ENCODE data around the gene TRNP1.

The TRNP1 gene

DNA sequence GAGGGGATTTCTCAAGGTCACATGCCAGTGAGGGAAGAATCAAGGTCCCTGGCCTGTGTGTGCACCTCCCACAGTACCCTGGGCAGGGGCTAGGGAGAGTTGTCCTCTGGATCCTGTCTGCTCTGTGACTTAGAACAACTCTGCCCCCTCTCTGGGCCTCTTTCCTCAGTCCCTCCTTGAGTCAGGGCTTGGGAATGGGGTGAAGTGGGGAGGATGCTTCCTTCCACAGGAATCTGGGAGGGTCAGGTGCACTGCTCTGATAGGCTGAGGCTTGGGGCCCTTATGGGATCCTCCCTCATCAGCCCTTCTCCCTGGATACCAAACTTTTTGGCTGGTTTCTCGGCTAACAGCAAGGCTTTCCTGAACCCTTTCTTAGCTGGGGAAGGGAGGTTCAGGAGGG is 2.5 kb downstream of the TRNP1 start:
- Histone ChIP-seq H3K27me3 (ENCODE audit: control insufficient read depth, insufficient read depth, low read length) (peaks cover 5% of the 10 kb centered on the region), H3K4me1 (ENCODE audit: control insufficient read depth, insufficient read depth, low read length) (peaks cover 40% of the 10 kb centered on the region), H3K9ac (ENCODE audit: low read depth, low read length) (no peak overlapping the region), H3K4me3 (ENCODE audit: low read depth, low read length) (peak overlapping the region; percentile 85), H3K9me3 (ENCODE audit: control insufficient read depth, insufficient read depth, low read length) (no peaks in the 10 kb centered on the region), H3K36me3 (ENCODE audit: control insufficient read depth, insufficient read depth, low read length) (peaks cover 6% of the 10 kb centered on the region)

DNA sequence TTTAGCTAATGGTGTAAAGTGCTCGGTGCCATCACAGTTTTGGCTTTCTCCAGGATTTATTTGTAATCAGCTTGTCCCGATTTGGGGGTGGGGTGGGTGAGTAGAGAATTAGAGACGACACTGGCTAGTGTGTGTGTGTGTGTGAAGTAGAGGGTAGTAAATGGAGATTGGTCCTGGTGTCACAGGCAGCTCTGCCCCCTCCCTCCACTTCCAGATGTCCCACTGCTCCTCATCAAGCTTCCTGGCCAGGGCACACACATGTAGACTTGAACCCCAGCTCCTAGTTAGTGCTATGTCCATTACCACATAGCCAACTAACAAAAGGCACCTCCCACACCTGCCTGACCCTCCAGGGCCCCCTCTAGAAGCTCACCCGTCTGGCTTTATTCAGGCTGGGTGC is 3.2 kb downstream of the TRNP1 start:
- Histone ChIP-seq H3K4me1 (ENCODE audit: control insufficient read depth, insufficient read depth, low read length) (peaks cover 39% of the 10 kb centered on the region), H3K9me3 (ENCODE audit: control insufficient read depth, insufficient read depth, low read length) (no peaks in the 10 kb centered on the region), H3K36me3 (ENCODE audit: control insufficient read depth, insufficient read depth, low read length) (peaks cover 6% of the 10 kb centered on the region), H3K27me3 (ENCODE audit: control insufficient read depth, insufficient read depth, low read length) (peaks cover 3% of the 10 kb centered on the region), H3K4me3 (ENCODE audit: low read depth, low read length) (peak overlapping the region; percentile 85), H3K9ac (ENCODE audit: low read depth, low read length) (no peak overlapping the region)

DNA sequence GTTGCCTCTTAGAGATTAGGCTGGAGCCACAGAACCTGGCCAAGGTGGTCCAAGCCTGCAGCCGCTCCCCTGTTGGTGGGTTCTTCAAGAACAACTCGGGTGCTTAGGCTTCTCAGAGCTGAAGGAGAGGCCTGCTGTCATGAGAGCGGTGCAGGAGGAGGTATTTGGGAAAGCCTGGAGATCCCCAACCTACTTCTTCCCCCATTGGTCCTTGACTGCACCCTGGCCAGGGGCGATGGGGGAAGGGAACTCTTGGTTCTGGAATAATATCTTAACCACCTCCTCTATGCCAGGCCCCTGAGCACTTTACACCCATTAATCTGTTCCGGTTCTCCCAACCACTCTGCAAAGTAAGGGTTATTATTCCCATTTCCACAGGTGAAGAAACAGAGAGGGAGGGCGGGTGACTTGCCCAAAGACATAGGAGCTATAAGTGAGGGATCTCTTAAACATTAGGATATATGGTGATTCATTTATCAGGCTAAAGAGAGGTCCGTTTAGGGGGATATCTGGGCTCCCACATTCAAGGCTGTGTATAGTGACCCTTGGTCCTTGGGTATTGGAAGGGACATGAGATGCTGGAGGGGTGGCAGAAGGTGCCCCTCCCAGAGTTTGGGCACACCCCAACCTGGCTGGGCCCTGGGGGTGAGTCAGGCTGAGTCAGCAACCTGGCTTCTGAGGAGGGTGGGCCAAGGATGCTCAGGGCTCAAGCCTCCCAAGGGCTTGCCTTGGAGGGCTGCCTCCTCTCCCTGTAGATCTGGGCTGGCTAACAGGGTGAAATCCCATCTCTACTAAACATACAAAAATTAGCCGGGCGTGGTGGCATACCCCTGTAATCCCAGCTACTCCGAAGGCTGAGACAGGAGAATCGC is 5.2 kb downstream of the TRNP1 start:
- Histone ChIP-seq H3K4me3 (ENCODE audit: low read depth, low read length) (peak overlapping the region; percentile 24), H3K36me3 (ENCODE audit: control insufficient read depth, insufficient read depth, low read length) (peaks cover 8% of the 10 kb centered on the region), H3K9ac (ENCODE audit: low read depth, low read length) (no peak overlapping the region), H3K4me1 (ENCODE audit: control insufficient read depth, insufficient read depth, low read length) (peaks cover 41% of the 10 kb centered on the region), H3K27me3 (ENCODE audit: control insufficient read depth, insufficient read depth, low read length) (no peaks in the 10 kb centered on the region), H3K9me3 (ENCODE audit: control insufficient read depth, insufficient read depth, low read length) (no peaks in the 10 kb centered on the region)

DNA sequence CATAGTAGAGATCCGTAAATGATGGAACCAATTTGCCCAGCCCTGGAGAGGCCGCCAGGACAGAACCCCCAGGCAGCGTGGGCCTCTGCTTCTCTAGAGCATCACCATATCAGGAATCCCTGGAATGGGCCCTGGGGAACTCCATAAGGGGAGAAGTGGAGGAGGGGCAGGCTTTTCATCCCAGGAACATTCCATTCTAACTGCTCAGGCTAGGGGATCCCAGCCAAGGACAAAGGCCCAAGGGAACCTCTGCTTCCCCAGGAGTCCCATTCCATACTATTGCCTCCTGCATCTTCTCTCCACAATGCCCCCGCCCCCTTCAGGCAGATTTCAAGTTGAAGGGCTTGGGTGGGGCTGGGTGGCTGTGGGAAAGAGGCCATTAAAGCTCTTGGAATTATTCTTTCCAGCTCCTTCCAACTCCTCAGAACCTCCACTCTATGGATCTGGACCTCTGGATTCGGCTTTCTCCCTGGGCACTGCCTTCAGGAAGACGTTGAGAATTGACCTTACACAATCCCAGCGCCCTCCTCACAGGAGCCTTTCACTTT is 6.0 kb downstream of the TRNP1 start:
- Histone ChIP-seq H3K27me3 (ENCODE audit: control insufficient read depth, insufficient read depth, low read length) (no peaks in the 10 kb centered on the region), H3K4me1 (ENCODE audit: control insufficient read depth, insufficient read depth, low read length) (peaks cover 43% of the 10 kb centered on the region), H3K36me3 (ENCODE audit: control insufficient read depth, insufficient read depth, low read length) (peaks cover 16% of the 10 kb centered on the region), H3K9me3 (ENCODE audit: control insufficient read depth, insufficient read depth, low read length) (no peaks in the 10 kb centered on the region), H3K4me3 (ENCODE audit: low read depth, low read length) (peak overlapping the region; percentile 24), H3K9ac (ENCODE audit: low read depth, low read length) (peak overlapping the region; percentile 66)

DNA sequence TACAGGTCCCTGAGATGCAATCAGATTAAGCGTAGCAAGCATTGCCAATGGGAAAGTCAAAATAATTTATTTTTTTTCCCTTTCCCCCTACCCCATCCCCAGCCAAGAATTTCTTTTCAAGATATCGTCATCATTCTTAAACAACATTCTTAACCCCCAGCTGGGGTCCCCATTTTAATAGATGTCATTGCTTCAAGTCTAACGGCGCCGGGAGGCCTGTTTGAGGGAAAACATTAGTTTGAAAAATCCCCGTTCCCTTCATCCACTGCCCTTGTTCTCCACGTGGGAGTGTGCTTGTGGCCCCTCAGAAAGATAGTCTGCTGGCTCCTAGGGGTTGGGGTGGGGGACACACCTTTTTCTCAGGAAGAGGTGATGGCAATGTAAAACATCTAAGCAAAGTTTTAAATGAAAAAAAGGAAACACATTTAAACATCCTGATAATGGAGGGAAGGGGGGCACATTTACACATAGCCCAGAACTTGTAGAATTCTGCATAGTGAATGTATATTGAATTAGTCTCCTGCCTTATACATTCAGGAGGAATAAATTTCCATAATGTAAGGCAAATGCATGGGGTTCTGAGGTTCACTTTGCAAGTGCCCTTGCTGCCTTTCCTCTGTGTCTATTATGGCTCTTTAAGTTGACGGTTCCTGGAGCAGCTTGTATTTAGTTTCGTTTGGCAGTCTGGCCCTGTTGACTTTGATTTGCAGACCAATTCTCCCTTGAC is 6.8 kb downstream of the TRNP1 start:
- H3K27me3 ChIP-seq (ENCODE audit: control insufficient read depth, insufficient read depth, low read length): no peaks in the 10 kb centered on the region
- peaks cover 23% of the 10 kb centered on the region for H3K36me3 ChIP-seq (ENCODE audit: control insufficient read depth, insufficient read depth, low read length)
- H3K9ac ChIP-seq (ENCODE audit: low read depth, low read length): peak overlapping the region; percentile 66
- peaks cover 50% of the 10 kb centered on the region for H3K4me1 ChIP-seq (ENCODE audit: control insufficient read depth, insufficient read depth, low read length)
- H3K4me3 ChIP-seq (ENCODE audit: low read depth, low read length): peak overlapping the region; percentile 11
- no peaks in the 10 kb centered on the region for H3K9me3 ChIP-seq (ENCODE audit: control insufficient read depth, insufficient read depth, low read length)

DNA sequence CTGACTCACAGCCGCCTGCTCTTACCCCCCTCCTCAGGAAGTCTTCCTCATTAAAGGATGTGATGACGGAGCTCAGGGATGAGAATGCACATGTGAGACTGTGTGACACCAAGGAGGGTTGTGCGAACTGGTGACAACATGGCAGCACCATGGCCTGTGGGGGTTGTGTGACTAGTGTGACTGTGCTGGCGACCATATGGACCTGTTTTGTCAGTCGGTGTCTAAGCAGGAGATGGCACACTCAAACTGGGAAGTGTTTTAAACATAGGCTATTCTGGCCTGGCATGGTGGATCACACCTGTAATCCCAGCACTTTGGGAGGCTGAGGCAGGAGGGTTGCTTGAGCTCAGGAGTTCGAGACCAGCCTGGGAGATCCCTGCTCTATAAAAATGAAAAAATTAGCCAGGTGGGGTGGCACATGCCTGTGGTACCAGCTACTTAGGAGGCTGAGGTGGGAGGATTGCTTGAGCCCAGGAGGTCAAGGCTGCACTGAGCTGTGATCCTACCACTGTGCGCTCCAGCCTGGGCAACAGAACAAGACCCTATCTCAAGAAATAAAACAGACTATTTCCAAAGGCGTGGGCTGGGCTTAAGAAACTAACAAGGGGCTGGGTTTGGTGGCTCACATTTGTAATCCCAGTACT is 7.4 kb downstream of the TRNP1 start:
- Histone ChIP-seq H3K9ac (ENCODE audit: low read depth, low read length) (no peak overlapping the region), H3K4me1 (ENCODE audit: control insufficient read depth, insufficient read depth, low read length) (peaks cover 53% of the 10 kb centered on the region), H3K9me3 (ENCODE audit: control insufficient read depth, insufficient read depth, low read length) (no peaks in the 10 kb centered on the region), H3K36me3 (ENCODE audit: control insufficient read depth, insufficient read depth, low read length) (peaks cover 29% of the 10 kb centered on the region), H3K4me3 (ENCODE audit: low read depth, low read length) (no peak overlapping the region), H3K27me3 (ENCODE audit: control insufficient read depth, insufficient read depth, low read length) (no peaks in the 10 kb centered on the region)

DNA sequence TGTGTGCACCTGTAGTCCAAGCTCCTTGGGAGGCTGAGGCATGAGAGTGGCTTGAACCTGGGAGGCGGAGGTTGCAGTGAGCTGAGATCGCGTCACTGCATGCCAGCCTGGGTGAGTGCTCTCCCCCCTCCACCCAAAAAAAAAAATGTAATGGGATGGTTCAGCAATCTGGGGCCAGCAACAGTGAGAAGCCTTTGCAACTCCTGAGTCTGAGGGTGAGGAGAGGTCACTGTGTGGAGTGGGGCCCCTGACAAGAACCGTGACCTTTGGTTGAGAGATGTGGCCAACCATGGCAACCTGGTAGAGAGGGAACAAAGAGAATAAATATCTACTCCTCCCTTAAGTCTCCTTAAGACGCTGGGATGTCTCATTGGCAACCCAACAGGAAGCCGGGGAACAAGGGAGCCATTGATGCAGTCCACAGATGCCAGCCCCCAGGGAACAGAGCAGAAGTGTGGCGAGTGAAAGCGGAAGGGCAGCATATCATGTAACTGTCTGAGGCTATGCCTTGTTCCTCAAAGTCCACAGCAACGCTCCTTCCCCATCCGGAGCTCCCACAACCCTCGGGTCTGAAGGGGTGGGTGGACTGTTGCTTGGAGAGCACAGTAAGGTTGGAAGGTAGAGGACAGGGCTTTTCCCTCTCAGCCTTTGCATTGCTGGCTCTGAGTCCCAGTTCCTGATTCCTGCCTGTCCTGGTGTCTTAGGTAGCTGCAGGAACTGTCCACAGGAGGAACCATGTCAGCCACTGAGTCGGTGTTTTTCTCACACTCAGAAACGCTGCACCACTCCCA is 8.3 kb downstream of the TRNP1 start:
- no peaks in the 10 kb centered on the region for H3K27me3 ChIP-seq (ENCODE audit: control insufficient read depth, insufficient read depth, low read length)
- no peak overlapping the region for H3K4me3 ChIP-seq (ENCODE audit: low read depth, low read length)
- peaks cover 31% of the 10 kb centered on the region for H3K36me3 ChIP-seq (ENCODE audit: control insufficient read depth, insufficient read depth, low read length)
- no peaks in the 10 kb centered on the region for H3K9me3 ChIP-seq (ENCODE audit: control insufficient read depth, insufficient read depth, low read length)
- no peak overlapping the region for H3K9ac ChIP-seq (ENCODE audit: low read depth, low read length)
- peaks cover 52% of the 10 kb centered on the region for H3K4me1 ChIP-seq (ENCODE audit: control insufficient read depth, insufficient read depth, low read length)

DNA sequence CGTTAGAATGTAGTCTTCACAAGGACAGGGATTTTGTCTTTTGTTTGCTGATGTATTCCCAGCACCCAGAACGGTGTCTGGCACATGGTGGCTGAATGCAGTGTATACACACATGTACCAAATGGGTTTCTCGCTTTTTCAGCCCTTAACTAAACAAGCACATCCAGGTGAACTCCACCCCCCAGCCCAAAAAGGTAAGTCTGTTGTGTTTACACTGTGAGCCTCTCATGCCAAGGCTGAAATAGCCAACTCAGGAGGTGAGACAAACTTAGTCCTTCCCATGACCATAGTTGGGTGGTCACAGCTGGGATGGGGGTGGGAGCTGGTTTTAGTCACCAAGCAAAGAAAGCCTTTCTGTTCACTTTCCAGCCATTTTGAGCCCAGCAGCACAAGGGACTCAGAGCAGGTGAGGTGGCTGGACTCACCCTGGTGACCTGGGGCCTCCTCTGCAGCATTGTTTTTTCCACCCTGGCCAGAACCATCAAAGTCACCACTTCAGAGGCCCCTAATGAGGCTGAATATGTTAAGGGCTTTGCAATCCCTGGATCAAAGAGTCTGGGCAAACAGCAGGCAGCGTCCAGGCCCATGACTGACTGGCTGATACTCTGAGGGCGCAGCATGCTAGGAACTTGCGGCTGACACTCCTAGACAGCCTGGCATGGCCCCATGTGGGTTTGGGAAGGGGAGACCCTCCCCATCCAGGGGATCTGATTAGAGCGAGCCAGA is 10.4 kb downstream of the TRNP1 start:
- Histone ChIP-seq H3K4me1 (ENCODE audit: control insufficient read depth, insufficient read depth, low read length) (peaks cover 50% of the 10 kb centered on the region), H3K4me3 (ENCODE audit: low read depth, low read length) (no peak overlapping the region), H3K9me3 (ENCODE audit: control insufficient read depth, insufficient read depth, low read length) (no peaks in the 10 kb centered on the region), H3K36me3 (ENCODE audit: control insufficient read depth, insufficient read depth, low read length) (peaks cover 32% of the 10 kb centered on the region), H3K27me3 (ENCODE audit: control insufficient read depth, insufficient read depth, low read length) (no peaks in the 10 kb centered on the region), H3K9ac (ENCODE audit: low read depth, low read length) (peak overlapping the region; percentile 47)

DNA sequence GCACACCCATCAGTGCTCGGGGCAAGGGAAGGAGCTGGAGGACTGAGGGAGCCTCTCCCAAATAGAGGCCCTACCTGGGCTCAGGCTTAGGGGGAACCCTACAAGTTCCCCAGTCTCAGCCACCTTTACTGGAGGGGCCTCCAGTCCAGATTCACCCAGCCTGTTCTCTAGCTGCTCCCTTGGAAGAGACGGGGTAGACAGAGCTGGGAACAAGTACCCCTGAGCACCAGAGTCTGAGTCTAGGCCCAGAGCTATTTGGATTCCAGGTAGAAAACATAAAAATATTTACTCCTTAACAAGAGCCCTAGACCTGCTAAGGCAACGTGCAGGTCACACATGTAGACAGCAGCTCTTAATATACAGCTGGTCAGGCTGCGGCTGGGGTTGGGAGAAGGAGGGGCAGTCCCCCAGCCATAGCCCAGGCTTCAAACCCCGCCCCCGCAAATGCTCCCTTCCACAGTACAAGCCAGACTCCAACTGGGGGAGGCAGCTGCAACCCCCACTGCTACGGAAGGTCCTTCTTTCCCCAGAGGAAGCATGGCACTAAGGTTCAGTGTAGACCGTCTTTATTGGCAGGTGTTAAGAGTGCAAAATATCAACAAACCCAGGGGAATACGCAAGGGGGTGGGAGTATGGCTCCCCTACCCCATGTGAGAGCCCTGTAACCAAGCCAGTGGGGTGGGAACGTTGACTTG is 11.1 kb downstream of the TRNP1 start:
- Histone ChIP-seq H3K27me3 (ENCODE audit: control insufficient read depth, insufficient read depth, low read length) (no peaks in the 10 kb centered on the region), H3K4me3 (ENCODE audit: low read depth, low read length) (no peak overlapping the region), H3K9ac (ENCODE audit: low read depth, low read length) (peak overlapping the region; percentile 47), H3K36me3 (ENCODE audit: control insufficient read depth, insufficient read depth, low read length) (peaks cover 38% of the 10 kb centered on the region), H3K4me1 (ENCODE audit: control insufficient read depth, insufficient read depth, low read length) (peaks cover 52% of the 10 kb centered on the region), H3K9me3 (ENCODE audit: control insufficient read depth, insufficient read depth, low read length) (no peaks in the 10 kb centered on the region)

DNA sequence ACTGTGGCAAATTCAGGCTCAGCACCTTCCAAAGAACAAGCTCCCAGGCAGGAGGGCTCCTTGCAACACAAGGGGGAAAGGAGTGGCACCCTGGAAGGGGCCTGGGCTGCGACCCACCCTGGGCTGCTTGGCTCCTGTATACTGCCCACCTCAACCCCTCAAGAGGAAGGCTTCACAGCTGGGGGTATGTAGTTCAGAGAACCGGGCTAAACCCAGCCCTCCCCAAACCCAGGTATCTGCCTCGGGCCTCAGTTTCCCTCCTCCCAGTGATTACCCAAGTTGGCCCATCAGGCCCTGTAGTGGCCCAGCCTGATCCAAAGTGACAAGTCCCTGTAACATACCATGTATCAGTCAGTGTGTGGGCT is 11.7 kb downstream of the TRNP1 start:
- no peaks in the 10 kb centered on the region for H3K9me3 ChIP-seq (ENCODE audit: control insufficient read depth, insufficient read depth, low read length)
- peaks cover 48% of the 10 kb centered on the region for H3K4me1 ChIP-seq (ENCODE audit: control insufficient read depth, insufficient read depth, low read length)
- H3K4me3 ChIP-seq (ENCODE audit: low read depth, low read length): no peak overlapping the region
- peak overlapping the region; percentile 47 for H3K9ac ChIP-seq (ENCODE audit: low read depth, low read length)
- no peaks in the 10 kb centered on the region for H3K27me3 ChIP-seq (ENCODE audit: control insufficient read depth, insufficient read depth, low read length)
- peaks cover 43% of the 10 kb centered on the region for H3K36me3 ChIP-seq (ENCODE audit: control insufficient read depth, insufficient read depth, low read length)
